ENCODE data around the gene AKAP13.

DNA sequence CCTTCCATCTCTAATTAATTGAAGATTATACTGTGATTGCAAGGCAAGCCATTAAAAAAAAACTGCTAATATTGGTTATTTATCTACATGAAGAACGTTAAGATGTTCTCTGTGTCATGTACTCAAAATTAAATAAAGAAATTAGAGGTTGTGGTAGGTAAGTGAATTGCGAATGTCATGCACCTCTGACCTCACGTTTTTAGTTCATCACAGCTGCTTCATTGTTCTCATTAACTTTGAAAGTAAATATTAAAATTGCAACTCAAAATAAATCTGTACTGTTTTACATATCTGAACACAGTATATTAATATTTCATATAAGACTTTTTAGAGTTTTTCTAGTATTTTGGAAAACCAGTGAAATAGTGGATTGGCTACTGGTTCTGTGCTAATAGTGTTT lies 320.4 kb downstream of the AKAP13 start:
- TF ChIP-seq CHD2 (IDR thresholded peaks at IDR 0.05; ENCODE audit: low read length) (no peak), JUN (IDR thresholded peaks at IDR 0.05; ENCODE audit: low read depth, low read length) (no peak), ZNF274 (IDR thresholded peaks at IDR 0.05; ENCODE audit: borderline replicate concordance, extremely low read depth, low read length) (no peak)

Measured in H1 (cell line).